Liver (tissue), 9 donors: ENCODE results near the gene CCSER2. TPM values are rescaled to one million over a fixed set of nuclear protein-coding genes. Genes with fewer than 3 reads are reported as not detected.

Experiments used
- DNase-seq: peaks from one replicate; pipeline ENCODE4 v3.0.0-alpha.2; 2017; ENCODE audit warnings: low spot score
- H3K27ac ChIP-seq, 2 donors: one replicate each; pipeline ENCODE4 v1.7.0; 2013; ENCODE audit warnings: inconsistent platforms in 2 of 2, low read length in 2 of 2, control low read depth in 1 of 2, low read depth in 1 of 2, mild to moderate bottlenecking in 1 of 2
- H3K27me3 ChIP-seq, 4 donors: one replicate each; pipeline versions ENCODE4 v1.6.1 to v1.7.0; 2013; ENCODE audit warnings: low read length in 3 of 4, inconsistent platforms in 1 of 4, mild to moderate bottlenecking in 1 of 4, moderate library complexity in 1 of 4; ENCODE audit not compliant: control insufficient read depth in 4 of 4, insufficient read depth in 4 of 4
- H3K36me3 ChIP-seq, 4 donors: one replicate each; pipeline versions ENCODE4 v1.6.1 to v1.7.0; 2013; ENCODE audit warnings: low read length in 3 of 4, mild to moderate bottlenecking in 3 of 4, low read depth in 1 of 4, moderate library complexity in 1 of 4; ENCODE audit not compliant: control insufficient read depth in 4 of 4, insufficient read depth in 3 of 4
- H3K4me1 ChIP-seq, 4 donors: one replicate each; pipeline versions ENCODE4 v1.6.1 to v1.7.0; 2013; ENCODE audit warnings: low read length in 3 of 4, mild to moderate bottlenecking in 3 of 4, moderate library complexity in 1 of 4; ENCODE audit not compliant: control insufficient read depth in 4 of 4, insufficient read depth in 4 of 4
- H3K4me3 ChIP-seq, 3 donors: one replicate each; pipeline versions ENCODE4 v1.6.1 to v1.7.0; 2013; ENCODE audit warnings: low read length in 3 of 3, control low read depth in 1 of 3, low read depth in 1 of 3, mild to moderate bottlenecking in 1 of 3
- H3K9ac ChIP-seq, 2 donors: one replicate each; pipeline ENCODE4 v1.7.0; 2013; ENCODE audit warnings: low read length in 2 of 2, mild to moderate bottlenecking in 2 of 2, moderate library complexity in 2 of 2, control low read depth in 1 of 2, low read depth in 1 of 2
- H3K9me3 ChIP-seq, 4 donors: one replicate each; pipeline versions ENCODE4 v1.6.1 to v1.7.0; 2013; ENCODE audit warnings: low read length in 3 of 4; ENCODE audit not compliant: control insufficient read depth in 4 of 4
- EGR1 ChIP-seq, 2 donors: IDR thresholded peaks; 2 replicates each; pipeline ENCODE4 v1.6.1; 2016 to 2018; ENCODE audit warnings: antibody characterized with exemption in 2 of 2, low read depth in 2 of 2
- FOXA1 ChIP-seq: IDR thresholded peaks from 2 replicates; pipeline ENCODE4 v1.6.1; 2016; ENCODE audit warnings: antibody characterized with exemption
- GABPA ChIP-seq, 2 donors: IDR thresholded peaks in 1 of 2; conservative IDR thresholded peaks in 1 of 2; 2 replicates each; pipeline ENCODE4 v1.6.1; 2016; ENCODE audit warnings: antibody characterized with exemption in 2 of 2, mild to moderate bottlenecking in 1 of 2, moderate library complexity in 1 of 2
- HNF4A ChIP-seq, 2 donors: conservative IDR thresholded peaks; 2 replicates each; pipeline ENCODE4 v1.6.1; 2016; ENCODE audit warnings: antibody characterized with exemption in 2 of 2, mild to moderate bottlenecking in 2 of 2
- HNF4G ChIP-seq: IDR thresholded peaks from 2 replicates; pipeline ENCODE4 v1.6.1; 2016; ENCODE audit warnings: antibody characterized with exemption
- JUND ChIP-seq, 2 donors: IDR thresholded peaks; 2 replicates each; pipeline ENCODE4 v1.6.1; 2016; ENCODE audit warnings: antibody characterized with exemption in 2 of 2
- NR2F2 ChIP-seq: IDR thresholded peaks from 2 replicates; pipeline ENCODE4 v1.6.1; 2016; ENCODE audit warnings: antibody characterized with exemption
- RAD21 ChIP-seq, 2 donors: IDR thresholded peaks; 2 replicates each; pipeline ENCODE4 v1.6.1; 2016; ENCODE audit warnings: antibody characterized with exemption in 2 of 2, mild to moderate bottlenecking in 2 of 2
- RXRA ChIP-seq, 2 donors: IDR thresholded peaks; 2 replicates each; pipeline ENCODE4 v1.6.1; 2017 to 2018; ENCODE audit warnings: antibody characterized with exemption in 2 of 2, mild to moderate bottlenecking in 1 of 2
- SP1 ChIP-seq: IDR thresholded peaks from 2 replicates; pipeline ENCODE4 v1.6.1; 2018; ENCODE audit warnings: antibody characterized with exemption, mild to moderate bottlenecking
- TAF1 ChIP-seq: conservative IDR thresholded peaks from 2 replicates; pipeline ENCODE4 v1.6.1; 2016; ENCODE audit warnings: antibody characterized with exemption, mild to moderate bottlenecking
- YY1 ChIP-seq: IDR thresholded peaks from 2 replicates; pipeline ENCODE4 v1.6.1; 2016; ENCODE audit warnings: antibody characterized with exemption, mild to moderate bottlenecking
- WGBS: extraction: QIAGEN DNeasy Blood & Tissue Kit; methylation state at CpG from one replicate; pipeline ENCODE4 v1.1.7; 2013; 5-methylcytosine and 5-hydroxymethylcytosine counted together
- polyA plus RNA-seq, 2 donors: library from polyadenylated mRNA; stranded (reverse) in 1 of 2; unstranded in 1 of 2; fragments of 200-250 nt in 1 of 2; fragments of >200 nt in 1 of 2; fragmentation: Nextera tagmentation in 1 of 2; extraction: Ambion mirVana in 1 of 2; gene quantifications; one replicate each; pipeline versions ENCODE4 v1.2.1 to v1.2.3, GENCODE V29; 2013 to 2015
- total RNA-seq, 2 donors: library from RNA; depleted of rRNA; stranded (reverse); fragments of >200 nt; gene quantifications; one replicate each; pipeline ENCODE4 v1.2.3, GENCODE V29; 2014
- TF ChIP-seq, protein P1 (sequence below): IDR thresholded peaks from 2 replicates; pipeline ENCODE4 v1.6.1; 2016; ENCODE audit warnings: antibody characterized with exemption
- TF ChIP-seq, protein P2 (sequence below): IDR thresholded peaks from 2 replicates; pipeline ENCODE4 v1.6.1; 2016; ENCODE audit warnings: antibody characterized with exemption
- TF ChIP-seq, protein P3 (sequence below): IDR thresholded peaks from 2 replicates; pipeline ENCODE4 v1.6.1; 2016; ENCODE audit warnings: antibody characterized with exemption
- TF ChIP-seq, protein P4 (sequence below): IDR thresholded peaks from 2 replicates; pipeline ENCODE4 v1.6.1; 2016; ENCODE audit warnings: antibody characterized with exemption, mild to moderate bottlenecking
- TF ChIP-seq, protein P5 (sequence below): fragments of 150-350 bp; IDR thresholded peaks from 2 replicates; pipeline ENCODE4 v1.5.1; 2017; ENCODE audit warnings: improper control_type of control experiment, low read depth, low read length; ENCODE audit not compliant: missing input control
- donor health status: healthy.
- donor health status: healthy.
- donor health status: healthy.
- donor health status: healthy.
- donor health status: healthy.

The CCSER2 gene
- total and polyA plus RNA-seq, 4 donors, result 5.6 to 18.2 (median 12.1) TPM

DNA sequence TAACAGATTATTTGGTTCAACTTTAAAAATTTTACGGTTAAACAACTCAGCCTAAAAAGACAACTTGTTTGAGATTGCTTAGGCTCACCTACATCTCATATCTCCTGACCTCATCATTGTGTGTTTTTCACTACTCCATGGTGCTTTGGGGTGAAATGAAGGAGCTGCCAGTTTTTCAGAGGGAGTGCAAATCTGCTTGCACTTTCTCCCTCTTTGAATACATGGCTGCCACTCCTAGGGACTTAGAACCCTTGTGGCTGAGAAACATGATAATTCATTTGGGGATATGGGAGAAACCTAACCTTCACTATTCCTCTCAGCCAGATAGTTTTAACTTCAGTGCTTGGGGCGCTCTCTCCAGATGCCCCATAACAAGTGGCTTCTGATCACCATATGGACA lies 2.7 kb downstream of the CCSER2 start:
- TF ChIP-seq YY1 (no peak), NR2F2 (no peak), RXRA (IDR thresholded peaks at IDR 0.05) (no peak), RAD21 (IDR thresholded peaks at IDR 0.05) (no peak), GABPA (IDR thresholded peaks at IDR 0.05 in 1 of 2, conservative IDR thresholded peaks at IDR 0.05 in 1 of 2) (no peak), HNF4G (no peak), JUND (IDR thresholded peaks at IDR 0.05) (no peak), FOXA1 (no peak), HNF4A (conservative IDR thresholded peaks at IDR 0.05) (no peak), SP1 (no peak), EGR1 (IDR thresholded peaks at IDR 0.05; ENCODE audit: low read depth in 2 of 2) (no peak), TAF1 (no peak)
- TF ChIP-seq, protein P1, sequence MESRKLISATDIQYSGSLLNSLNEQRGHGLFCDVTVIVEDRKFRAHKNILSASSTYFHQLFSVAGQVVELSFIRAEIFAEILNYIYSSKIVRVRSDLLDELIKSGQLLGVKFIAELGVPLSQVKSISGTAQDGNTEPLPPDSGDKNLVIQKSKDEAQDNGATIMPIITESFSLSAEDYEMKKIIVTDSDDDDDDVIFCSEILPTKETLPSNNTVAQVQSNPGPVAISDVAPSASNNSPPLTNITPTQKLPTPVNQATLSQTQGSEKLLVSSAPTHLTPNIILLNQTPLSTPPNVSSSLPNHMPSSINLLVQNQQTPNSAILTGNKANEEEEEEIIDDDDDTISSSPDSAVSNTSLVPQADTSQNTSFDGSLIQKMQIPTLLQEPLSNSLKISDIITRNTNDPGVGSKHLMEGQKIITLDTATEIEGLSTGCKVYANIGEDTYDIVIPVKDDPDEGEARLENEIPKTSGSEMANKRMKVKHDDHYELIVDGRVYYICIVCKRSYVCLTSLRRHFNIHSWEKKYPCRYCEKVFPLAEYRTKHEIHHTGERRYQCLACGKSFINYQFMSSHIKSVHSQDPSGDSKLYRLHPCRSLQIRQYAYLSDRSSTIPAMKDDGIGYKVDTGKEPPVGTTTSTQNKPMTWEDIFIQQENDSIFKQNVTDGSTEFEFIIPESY, result no peak
- TF ChIP-seq, protein P2, sequence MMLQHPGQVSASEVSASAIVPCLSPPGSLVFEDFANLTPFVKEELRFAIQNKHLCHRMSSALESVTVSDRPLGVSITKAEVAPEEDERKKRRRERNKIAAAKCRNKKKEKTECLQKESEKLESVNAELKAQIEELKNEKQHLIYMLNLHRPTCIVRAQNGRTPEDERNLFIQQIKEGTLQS, result no peak
- TF ChIP-seq, protein P3, sequence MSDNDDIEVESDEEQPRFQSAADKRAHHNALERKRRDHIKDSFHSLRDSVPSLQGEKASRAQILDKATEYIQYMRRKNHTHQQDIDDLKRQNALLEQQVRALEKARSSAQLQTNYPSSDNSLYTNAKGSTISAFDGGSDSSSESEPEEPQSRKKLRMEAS, result no peak
- TF ChIP-seq, protein P4, sequence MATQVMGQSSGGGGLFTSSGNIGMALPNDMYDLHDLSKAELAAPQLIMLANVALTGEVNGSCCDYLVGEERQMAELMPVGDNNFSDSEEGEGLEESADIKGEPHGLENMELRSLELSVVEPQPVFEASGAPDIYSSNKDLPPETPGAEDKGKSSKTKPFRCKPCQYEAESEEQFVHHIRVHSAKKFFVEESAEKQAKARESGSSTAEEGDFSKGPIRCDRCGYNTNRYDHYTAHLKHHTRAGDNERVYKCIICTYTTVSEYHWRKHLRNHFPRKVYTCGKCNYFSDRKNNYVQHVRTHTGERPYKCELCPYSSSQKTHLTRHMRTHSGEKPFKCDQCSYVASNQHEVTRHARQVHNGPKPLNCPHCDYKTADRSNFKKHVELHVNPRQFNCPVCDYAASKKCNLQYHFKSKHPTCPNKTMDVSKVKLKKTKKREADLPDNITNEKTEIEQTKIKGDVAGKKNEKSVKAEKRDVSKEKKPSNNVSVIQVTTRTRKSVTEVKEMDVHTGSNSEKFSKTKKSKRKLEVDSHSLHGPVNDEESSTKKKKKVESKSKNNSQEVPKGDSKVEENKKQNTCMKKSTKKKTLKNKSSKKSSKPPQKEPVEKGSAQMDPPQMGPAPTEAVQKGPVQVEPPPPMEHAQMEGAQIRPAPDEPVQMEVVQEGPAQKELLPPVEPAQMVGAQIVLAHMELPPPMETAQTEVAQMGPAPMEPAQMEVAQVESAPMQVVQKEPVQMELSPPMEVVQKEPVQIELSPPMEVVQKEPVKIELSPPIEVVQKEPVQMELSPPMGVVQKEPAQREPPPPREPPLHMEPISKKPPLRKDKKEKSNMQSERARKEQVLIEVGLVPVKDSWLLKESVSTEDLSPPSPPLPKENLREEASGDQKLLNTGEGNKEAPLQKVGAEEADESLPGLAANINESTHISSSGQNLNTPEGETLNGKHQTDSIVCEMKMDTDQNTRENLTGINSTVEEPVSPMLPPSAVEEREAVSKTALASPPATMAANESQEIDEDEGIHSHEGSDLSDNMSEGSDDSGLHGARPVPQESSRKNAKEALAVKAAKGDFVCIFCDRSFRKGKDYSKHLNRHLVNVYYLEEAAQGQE, result no peak
- TF ChIP-seq, protein P5, sequence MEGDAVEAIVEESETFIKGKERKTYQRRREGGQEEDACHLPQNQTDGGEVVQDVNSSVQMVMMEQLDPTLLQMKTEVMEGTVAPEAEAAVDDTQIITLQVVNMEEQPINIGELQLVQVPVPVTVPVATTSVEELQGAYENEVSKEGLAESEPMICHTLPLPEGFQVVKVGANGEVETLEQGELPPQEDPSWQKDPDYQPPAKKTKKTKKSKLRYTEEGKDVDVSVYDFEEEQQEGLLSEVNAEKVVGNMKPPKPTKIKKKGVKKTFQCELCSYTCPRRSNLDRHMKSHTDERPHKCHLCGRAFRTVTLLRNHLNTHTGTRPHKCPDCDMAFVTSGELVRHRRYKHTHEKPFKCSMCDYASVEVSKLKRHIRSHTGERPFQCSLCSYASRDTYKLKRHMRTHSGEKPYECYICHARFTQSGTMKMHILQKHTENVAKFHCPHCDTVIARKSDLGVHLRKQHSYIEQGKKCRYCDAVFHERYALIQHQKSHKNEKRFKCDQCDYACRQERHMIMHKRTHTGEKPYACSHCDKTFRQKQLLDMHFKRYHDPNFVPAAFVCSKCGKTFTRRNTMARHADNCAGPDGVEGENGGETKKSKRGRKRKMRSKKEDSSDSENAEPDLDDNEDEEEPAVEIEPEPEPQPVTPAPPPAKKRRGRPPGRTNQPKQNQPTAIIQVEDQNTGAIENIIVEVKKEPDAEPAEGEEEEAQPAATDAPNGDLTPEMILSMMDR, result no peak
- no peak overlapping the region for H3K27ac ChIP-seq
- no peak for DNase-seq
- WGBS, result 85% methylated on average over 2 of the region's 2 CpGs
- no peaks in the 10 kb centered on the region for H3K9me3 ChIP-seq
- no peaks in the 10 kb centered on the region for H3K36me3 ChIP-seq
- H3K9ac ChIP-seq, result peak overlapping the region in 1 of 2 donors; percentile 42
- no peak overlapping the region for H3K4me3 ChIP-seq
- no peaks in the 10 kb centered on the region for H3K27me3 ChIP-seq
- H3K4me1 ChIP-seq, result peaks cover 4 to 29% (median 11%) of the 10 kb centered on the region in 4 donors
